CD8-positive, alpha-beta memory T cell (primary cell): ENCODE results near the gene CROT. TPM values are rescaled to one million over a fixed set of nuclear protein-coding genes. Genes with fewer than 3 reads are reported as not detected.

ENCODE experiments used
- CTCF ChIA-PET: fragments of 350-600 bp; sonication (Branson Sonifier 250); formaldehyde crosslinking; loops from one replicate; lab custom pipeline; 2021; ENCODE audit warnings: antibody characterized with exemption; lab: Charles Lee
- POLR2A ChIA-PET: fragments of 350-600 bp; sonication (Branson Sonifier 250); formaldehyde crosslinking; loops from one replicate; lab custom pipeline; 2021; ENCODE audit warnings: antibody characterized with exemption; lab: Charles Lee
- DNase-seq, 5 donors: peaks; one replicate each; pipeline versions ENCODE4 v3.0.0 to v3.0.0-alpha.2; 2020 to 2022; ENCODE audit warnings: mixed read lengths in 1 of 5
- H3K27ac ChIP-seq: one replicate; pipeline ENCODE4 v1.7.0; 2013; ENCODE audit warnings: low read depth, mild to moderate bottlenecking, low read length, moderate library complexity
- H3K27me3 ChIP-seq: 2 replicates; pipeline ENCODE4 v1.7.0; 2013; ENCODE audit warnings: low read length, mild to moderate bottlenecking; ENCODE audit not compliant: insufficient read depth, poor library complexity, severe bottlenecking
- H3K36me3 ChIP-seq: 2 replicates; pipeline ENCODE4 v1.7.0; 2013; ENCODE audit warnings: mild to moderate bottlenecking, low read length, moderate library complexity; ENCODE audit not compliant: insufficient read depth
- H3K4me1 ChIP-seq: 2 replicates; pipeline ENCODE4 v1.7.0; 2013; ENCODE audit warnings: mild to moderate bottlenecking, low read length, moderate library complexity; ENCODE audit not compliant: insufficient read depth
- H3K4me3 ChIP-seq: 2 replicates; pipeline ENCODE4 v1.7.0; 2013; ENCODE audit warnings: mild to moderate bottlenecking, low read length
- H3K9me3 ChIP-seq: 2 replicates; pipeline ENCODE4 v1.7.0; 2013; ENCODE audit warnings: mild to moderate bottlenecking, low read length
- H3K27ac Mint-ChIP-seq, 8 donors: one replicate each; pipeline ENCODE4 v1.8.0; 2020 to 2021; ENCODE audit warnings: mixed read lengths in 8 of 8, mild to moderate bottlenecking in 6 of 8, inconsistent platforms in 3 of 8, moderate library complexity in 3 of 8
- H3K27me3 Mint-ChIP-seq, 2 donors: one replicate each; pipeline ENCODE4 v1.8.0; 2020 to 2021; ENCODE audit warnings: mixed read lengths in 2 of 2, mild to moderate bottlenecking in 1 of 2, moderate library complexity in 1 of 2
- H3K36me3 Mint-ChIP-seq, 3 donors: one replicate each; pipeline ENCODE4 v1.8.0; 2020 to 2021; ENCODE audit warnings: mixed read lengths in 3 of 3, inconsistent platforms in 1 of 3, mild to moderate bottlenecking in 1 of 3
- H3K4me1 Mint-ChIP-seq, 3 donors: one replicate each; pipeline ENCODE4 v1.8.0; 2020 to 2021; ENCODE audit warnings: mixed read lengths in 3 of 3, inconsistent platforms in 1 of 3, mild to moderate bottlenecking in 1 of 3
- H3K4me3 Mint-ChIP-seq, 7 donors: one replicate each; pipeline ENCODE4 v1.8.0; 2020 to 2021; ENCODE audit warnings: mixed read lengths in 7 of 7, mild to moderate bottlenecking in 6 of 7, moderate library complexity in 4 of 7, inconsistent platforms in 2 of 7
- H3K9me3 Mint-ChIP-seq, 5 donors: one replicate each; pipeline ENCODE4 v1.8.0; 2020 to 2022; ENCODE audit warnings: mixed read lengths in 5 of 5, mild to moderate bottlenecking in 3 of 5, moderate library complexity in 2 of 5, inconsistent platforms in 1 of 5
- polyA plus RNA-seq: library from polyadenylated mRNA; unstranded; fragments of 300-500 nt; fragmentation: Illumina TruSeq; gene quantifications from one replicate; pipeline ENCODE4 v1.2.3, GENCODE V29; 2021
- total RNA-seq, 2 experiments: library from RNA; stranded (reverse); gene quantifications; one replicate each; pipeline ENCODE4 v1.2.3, GENCODE V29; 2021

Gene CROT
- total and polyA plus RNA-seq, 3 experiments from 2014 or later, result 8.5 to 9.9 (median 9.9) TPM

DNA sequence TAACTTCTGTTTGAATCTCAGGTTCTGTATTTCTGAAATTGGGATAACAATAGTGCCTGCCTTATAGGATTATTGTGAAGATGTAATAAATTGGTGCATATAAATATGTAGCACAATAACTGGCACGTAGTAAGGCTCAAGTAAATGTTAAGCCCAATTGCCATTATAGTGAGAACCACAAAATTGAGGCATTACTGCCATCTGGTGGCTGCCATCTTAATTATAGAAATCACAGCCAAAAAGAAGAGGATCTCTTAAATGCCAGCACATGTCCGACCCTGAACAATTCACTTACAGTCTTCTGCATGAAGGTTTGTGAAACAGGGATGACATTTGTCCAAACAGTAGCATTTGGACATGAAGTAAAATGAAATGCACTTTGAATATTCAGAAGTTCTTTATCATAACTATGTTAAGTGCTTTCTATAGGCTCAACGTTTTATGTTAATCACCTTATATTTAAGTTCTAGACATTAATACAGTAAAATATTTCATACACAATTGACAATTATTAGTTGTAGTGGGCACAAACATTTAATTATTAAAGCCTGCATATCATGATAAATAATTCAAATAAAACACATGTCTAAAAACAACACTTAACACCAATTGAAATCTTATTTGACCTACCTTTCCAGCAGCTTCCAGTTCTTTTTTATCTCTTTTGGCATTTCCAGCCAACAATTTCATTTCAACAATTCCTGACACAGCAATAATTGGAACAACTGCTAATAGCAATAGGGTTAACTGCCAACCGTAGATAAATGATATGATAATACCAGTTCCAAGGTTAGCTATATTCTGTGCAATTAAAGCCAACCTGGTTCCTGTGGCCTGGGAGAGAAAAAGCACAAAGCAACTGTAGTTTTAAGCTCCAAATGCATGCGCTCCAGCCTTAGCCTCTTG lies 71.5 kb downstream of the CROT start:
- DNase-seq, result peak; percentile 54 to 70 (median 60)
- no peak overlapping the region for H3K27ac Mint-ChIP-seq
- ChIA-PET CTCF (interaction anchor here (0.8 to 14.1 kb wide), 20 partner anchors 8 to 470 kb away, joined by 3 to 201 read pairs (median 4); partner anchors contain the start of gene CROT), POLR2A (no interaction called here)
- no peaks in the 10 kb centered on the region for H3K9me3 Mint-ChIP-seq
- H3K27me3 ChIP-seq, result no peaks in the 10 kb centered on the region
- H3K4me3 Mint-ChIP-seq, result no peak overlapping the region
- H3K4me3 ChIP-seq, result no peak overlapping the region
- H3K4me1 Mint-ChIP-seq, result peaks cover 0 to 2% (median 0%) of the 10 kb centered on the region in 3 donors
- H3K36me3 Mint-ChIP-seq, result no peaks in the 10 kb centered on the region
- H3K27ac ChIP-seq, result no peak overlapping the region
- no peaks in the 10 kb centered on the region for H3K4me1 ChIP-seq
- no peaks in the 10 kb centered on the region for H3K9me3 ChIP-seq
- peaks cover 0 to 3% of the 10 kb centered on the region in 2 donors for H3K27me3 Mint-ChIP-seq
- no peaks in the 10 kb centered on the region for H3K36me3 ChIP-seq

DNA sequence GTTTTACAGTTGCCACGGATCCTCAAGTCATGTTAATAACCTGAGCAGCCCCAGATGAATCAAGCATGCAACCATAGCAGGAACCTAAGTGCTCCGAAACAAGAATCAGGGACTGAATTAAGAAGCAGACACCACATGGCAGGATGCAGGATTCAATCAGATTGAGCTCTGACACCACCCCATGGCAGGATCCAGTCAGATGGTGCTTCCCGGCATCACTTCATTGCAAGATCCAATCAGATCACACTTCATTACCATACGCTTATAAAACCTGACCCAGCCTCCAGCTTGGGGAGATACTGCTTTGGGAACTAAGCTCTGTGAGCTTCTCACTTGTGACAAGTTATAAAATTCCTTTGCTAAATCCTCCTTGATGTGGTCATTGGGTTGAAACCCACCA lies 74.7 kb downstream of the CROT start:
- H3K9me3 ChIP-seq, result no peaks in the 10 kb centered on the region
- ChIA-PET POLR2A (interaction anchor here (0.6 kb wide), 1 partner anchor 83 kb away, joined by 3 read pairs; no protein-coding TSS in a partner anchor), CTCF (interaction anchor here (14.1 kb wide), 1 partner anchor 105 kb away, joined by 201 read pairs; no protein-coding TSS in a partner anchor)
- Mint-ChIP-seq H3K4me3 (no peak overlapping the region), H3K27me3 (peaks cover 3% of the 10 kb centered on the region in 2 donors), H3K36me3 (no peaks in the 10 kb centered on the region), H3K4me1 (peaks cover 0 to 2% (median 0%) of the 10 kb centered on the region in 3 donors), H3K9me3 (no peaks in the 10 kb centered on the region), H3K27ac (no peak overlapping the region)
- H3K27ac ChIP-seq, result no peak overlapping the region
- no peak for DNase-seq
- H3K36me3 ChIP-seq, result no peaks in the 10 kb centered on the region
- no peak overlapping the region for H3K4me3 ChIP-seq
- no peaks in the 10 kb centered on the region for H3K27me3 ChIP-seq
- H3K4me1 ChIP-seq, result no peaks in the 10 kb centered on the region

DNA sequence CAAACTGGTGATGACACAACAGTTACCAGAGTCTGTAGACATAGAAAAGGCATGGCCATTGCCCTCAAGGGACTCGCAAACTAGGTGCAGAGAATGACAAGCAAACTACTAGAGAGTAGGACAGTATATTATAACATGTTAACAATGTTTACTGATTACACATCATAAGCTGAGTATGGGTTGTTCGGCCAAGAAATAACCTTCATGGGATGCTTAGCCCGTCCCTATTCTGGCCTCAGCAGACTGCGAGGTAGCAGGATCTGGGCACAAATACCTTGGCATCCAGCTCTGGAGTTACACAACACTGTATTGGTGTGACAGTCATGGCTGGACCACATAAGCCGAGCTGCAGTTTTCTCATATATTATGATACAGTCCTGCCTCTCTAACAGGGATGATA lies 78.6 kb downstream of the CROT start:
- Histone ChIP-seq H3K9me3 (no peaks in the 10 kb centered on the region), H3K27ac (no peak overlapping the region), H3K36me3 (no peaks in the 10 kb centered on the region), H3K4me3 (no peak overlapping the region), H3K4me1 (no peaks in the 10 kb centered on the region), H3K27me3 (no peaks in the 10 kb centered on the region)
- POLR2A ChIA-PET, result no interaction called here
- Mint-ChIP-seq H3K36me3 (no peaks in the 10 kb centered on the region), H3K27ac (no peak overlapping the region), H3K4me3 (no peak overlapping the region), H3K9me3 (no peaks in the 10 kb centered on the region), H3K27me3 (peaks cover 5 to 23% of the 10 kb centered on the region in 2 donors), H3K4me1 (no peaks in the 10 kb centered on the region)
- no peak for DNase-seq
- CTCF ChIA-PET, result interaction anchor here (2.1 kb wide), 1 partner anchor 112 kb away, joined by 4 read pairs; no protein-coding TSS in a partner anchor

DNA sequence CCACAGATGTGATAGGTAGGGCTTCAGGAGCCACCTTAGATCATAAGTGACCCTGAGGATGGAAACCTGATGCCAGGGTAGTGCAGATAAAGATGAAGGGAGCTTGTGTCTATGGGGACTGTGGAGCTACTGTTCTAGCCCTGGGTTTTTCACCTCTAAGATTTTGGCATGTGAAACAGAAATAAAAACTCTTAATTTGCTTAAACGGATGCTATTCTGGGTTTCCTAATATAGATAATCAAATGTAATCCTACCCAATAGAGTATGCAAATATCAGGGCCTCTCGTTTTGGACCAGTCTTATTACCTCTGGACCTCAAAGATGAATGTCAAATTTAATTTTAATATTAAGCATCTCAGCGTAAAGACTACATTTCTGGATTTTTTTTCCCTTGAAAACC lies 80.7 kb downstream of the CROT start:
- no peaks in the 10 kb centered on the region for H3K9me3 Mint-ChIP-seq
- no peak for DNase-seq
- no peaks in the 10 kb centered on the region for H3K36me3 Mint-ChIP-seq
- ChIA-PET POLR2A (no interaction called here), CTCF (no interaction called here)
- Histone ChIP-seq H3K27me3 (no peaks in the 10 kb centered on the region), H3K27ac (no peak overlapping the region), H3K4me3 (no peak overlapping the region), H3K36me3 (no peaks in the 10 kb centered on the region), H3K4me1 (no peaks in the 10 kb centered on the region), H3K9me3 (no peaks in the 10 kb centered on the region)
- no peaks in the 10 kb centered on the region for H3K4me1 Mint-ChIP-seq
- H3K27ac Mint-ChIP-seq, result no peak overlapping the region
- H3K4me3 Mint-ChIP-seq, result no peak overlapping the region
- H3K27me3 Mint-ChIP-seq, result peaks cover 5 to 27% of the 10 kb centered on the region in 2 donors

DNA sequence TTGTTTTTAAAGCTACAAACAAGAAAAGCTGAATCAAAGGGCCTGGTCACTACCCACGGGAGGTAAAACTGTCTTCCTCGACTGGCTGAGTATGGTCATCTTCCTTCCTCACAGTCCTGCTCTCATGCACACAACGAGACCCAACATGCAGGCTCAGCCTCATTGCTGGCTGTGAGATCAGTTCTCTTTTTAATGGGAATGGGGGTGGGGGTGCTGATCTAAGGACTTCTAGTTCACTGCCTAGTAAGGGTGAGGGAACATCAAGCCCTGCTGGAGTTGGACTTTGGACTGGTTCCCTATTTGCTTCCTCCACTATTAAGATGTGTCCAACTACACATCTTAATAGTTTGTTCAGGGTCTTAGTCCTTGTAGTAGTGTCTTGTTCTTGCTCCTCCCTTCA lies 81.8 kb downstream of the CROT start:
- no peak overlapping the region for H3K4me3 Mint-ChIP-seq
- Histone ChIP-seq H3K4me1 (no peaks in the 10 kb centered on the region), H3K9me3 (no peaks in the 10 kb centered on the region), H3K36me3 (no peaks in the 10 kb centered on the region), H3K27ac (no peak overlapping the region), H3K4me3 (no peak overlapping the region), H3K27me3 (no peaks in the 10 kb centered on the region)
- ChIA-PET CTCF (no interaction called here), POLR2A (no interaction called here)
- no peak for DNase-seq
- H3K27ac Mint-ChIP-seq, result no peak overlapping the region
- no peaks in the 10 kb centered on the region for H3K4me1 Mint-ChIP-seq
- no peaks in the 10 kb centered on the region for H3K9me3 Mint-ChIP-seq
- peaks cover 5 to 33% of the 10 kb centered on the region in 2 donors for H3K27me3 Mint-ChIP-seq
- H3K36me3 Mint-ChIP-seq, result no peaks in the 10 kb centered on the region

DNA sequence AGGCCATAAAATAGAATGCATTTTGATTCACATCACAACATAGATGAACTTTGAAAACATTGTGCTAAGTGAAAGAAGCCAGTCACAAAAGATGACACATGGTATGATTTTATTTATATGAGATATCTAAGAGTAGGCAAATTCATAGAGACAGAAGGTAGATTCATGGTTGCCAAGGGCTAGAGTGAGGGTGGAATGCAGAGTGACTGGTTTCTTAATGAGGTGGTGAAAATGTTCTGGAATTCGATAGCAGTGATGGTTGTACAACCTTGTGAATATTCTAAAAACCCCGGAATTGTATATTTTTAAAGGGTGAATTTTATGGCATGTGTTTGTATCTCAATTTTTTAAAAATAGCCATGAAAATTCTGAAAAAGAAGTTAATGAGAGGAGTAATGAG lies 87.1 kb downstream of the CROT start:
- no peak overlapping the region for H3K4me3 Mint-ChIP-seq
- peaks cover 6 to 20% of the 10 kb centered on the region in 2 donors for H3K27me3 Mint-ChIP-seq
- no peak overlapping the region for H3K27ac Mint-ChIP-seq
- peaks cover 0 to 4% (median 0%) of the 10 kb centered on the region in 3 donors for H3K36me3 Mint-ChIP-seq
- H3K27ac ChIP-seq, result no peak overlapping the region
- no peaks in the 10 kb centered on the region for H3K9me3 ChIP-seq
- no peaks in the 10 kb centered on the region for H3K9me3 Mint-ChIP-seq
- CTCF ChIA-PET, result no interaction called here
- no peaks in the 10 kb centered on the region for H3K4me1 ChIP-seq
- POLR2A ChIA-PET, result no interaction called here
- DNase-seq, result no peak
- H3K4me1 Mint-ChIP-seq, result no peaks in the 10 kb centered on the region
- no peaks in the 10 kb centered on the region for H3K36me3 ChIP-seq
- H3K27me3 ChIP-seq, result no peaks in the 10 kb centered on the region
- H3K4me3 ChIP-seq, result no peak overlapping the region

DNA sequence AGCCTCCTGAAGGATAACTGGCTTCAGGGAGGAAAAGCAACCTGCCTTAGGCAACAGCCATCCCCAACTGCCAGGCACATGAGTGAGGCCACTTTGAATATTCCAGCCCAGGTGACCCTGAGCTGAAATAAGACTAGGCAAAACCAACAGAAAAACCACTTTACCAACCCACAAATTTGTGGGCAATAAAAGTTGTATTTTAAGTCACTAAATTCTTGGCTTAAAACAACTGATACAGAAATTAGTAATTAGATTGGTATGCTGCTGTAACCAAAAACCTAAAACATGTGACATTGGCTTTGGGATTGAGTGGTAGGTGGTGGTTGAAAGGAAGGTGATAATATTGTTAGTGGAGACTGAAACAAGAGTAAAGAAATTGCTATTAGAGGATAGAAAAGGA lies 90.1 kb downstream of the CROT start:
- Mint-ChIP-seq H3K27me3 (peaks cover 4 to 9% of the 10 kb centered on the region in 2 donors), H3K36me3 (peaks cover 0 to 4% (median 0%) of the 10 kb centered on the region in 3 donors), H3K27ac (no peak overlapping the region), H3K4me3 (no peak overlapping the region), H3K4me1 (no peaks in the 10 kb centered on the region), H3K9me3 (no peaks in the 10 kb centered on the region)
- Histone ChIP-seq H3K36me3 (no peaks in the 10 kb centered on the region), H3K4me1 (no peaks in the 10 kb centered on the region), H3K4me3 (no peak overlapping the region), H3K27me3 (no peaks in the 10 kb centered on the region), H3K9me3 (no peaks in the 10 kb centered on the region), H3K27ac (no peak overlapping the region)
- CTCF ChIA-PET, result no interaction called here
- DNase-seq, result no peak
- POLR2A ChIA-PET, result no interaction called here

DNA sequence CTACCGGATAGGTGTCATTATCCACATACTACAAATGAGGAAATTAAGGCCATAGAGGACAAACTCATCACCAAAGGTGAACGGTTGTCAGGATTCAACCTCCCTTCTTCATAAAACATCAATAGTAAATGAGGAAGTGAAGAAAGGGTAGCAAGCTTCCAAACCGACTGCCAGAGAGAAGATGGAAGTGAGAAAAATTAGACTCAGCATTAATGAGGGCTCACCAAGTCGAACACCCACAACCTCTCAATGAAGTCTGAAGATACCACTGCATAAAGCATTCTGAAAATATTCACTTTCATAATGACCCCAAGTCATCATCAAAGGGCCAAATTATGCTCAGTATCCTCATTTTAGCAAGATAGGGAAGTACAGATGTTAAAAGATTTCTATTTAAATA lies 100.4 kb downstream of the CROT start:
- ChIA-PET POLR2A (no interaction called here), CTCF (no interaction called here)
- Mint-ChIP-seq H3K4me1 (no peaks in the 10 kb centered on the region), H3K27ac (no peak overlapping the region), H3K9me3 (no peaks in the 10 kb centered on the region), H3K36me3 (no peaks in the 10 kb centered on the region), H3K27me3 (peaks cover 5 to 34% of the 10 kb centered on the region in 2 donors), H3K4me3 (no peak overlapping the region)
- Histone ChIP-seq H3K27me3 (no peaks in the 10 kb centered on the region), H3K36me3 (no peaks in the 10 kb centered on the region), H3K4me3 (no peak overlapping the region), H3K9me3 (no peaks in the 10 kb centered on the region), H3K4me1 (no peaks in the 10 kb centered on the region), H3K27ac (no peak overlapping the region)
- DNase-seq, result no peak
